CD14-positive monocyte (primary cell): ENCODE results near the gene MPL. TPM values are rescaled to one million over a fixed set of nuclear protein-coding genes. Genes with fewer than 3 reads are reported as not detected.

Source experiments
- DNase-seq, 3 donors: peaks; one replicate each; pipeline ENCODE4 v3.0.0-alpha.2; 2011 to 2022
- H2AFZ ChIP-seq: 2 replicates; pipeline ENCODE4 v1.6.0; 2012; ENCODE audit warnings: mild to moderate bottlenecking, low read depth, low read length, inconsistent platforms; ENCODE audit not compliant: insufficient read depth, poor library complexity, severe bottlenecking
- H3K27ac ChIP-seq, 2 donors: 1 replicate in 1 of 2; 2 replicates in 1 of 2; pipeline ENCODE4 v1.5.1; 2012 to 2013; ENCODE audit warnings: low read length in 2 of 2, control low read depth in 1 of 2, inconsistent platforms in 1 of 2, low read depth in 1 of 2, mild to moderate bottlenecking in 1 of 2
- H3K27me3 ChIP-seq, 2 donors: one replicate each; pipeline versions ENCODE4 v1.6.0 to v1.6.1; 2011 to 2013; ENCODE audit warnings: low read length in 2 of 2; ENCODE audit not compliant: control insufficient read depth in 2 of 2, insufficient read depth in 2 of 2
- H3K36me3 ChIP-seq, 2 donors: replicated peaks in 1 of 2; 1 replicate in 1 of 2; 2 replicates in 1 of 2; pipeline versions ENCODE4 v1.5.1 to v1.6.1; 2012 to 2013; ENCODE audit warnings: low read length in 2 of 2, control low read depth in 1 of 2, inconsistent platforms in 1 of 2, mild to moderate bottlenecking in 1 of 2; ENCODE audit not compliant: insufficient read depth in 2 of 2, control insufficient read depth in 1 of 2
- H3K4me1 ChIP-seq, 2 donors: 1 replicate in 1 of 2; 2 replicates in 1 of 2; pipeline versions ENCODE4 v1.5.1 to v1.6.1; 2012 to 2013; ENCODE audit warnings: low read length in 2 of 2, control low read depth in 1 of 2, inconsistent platforms in 1 of 2, mild to moderate bottlenecking in 1 of 2, moderate library complexity in 1 of 2; ENCODE audit not compliant: insufficient read depth in 2 of 2, control insufficient read depth in 1 of 2
- H3K4me2 ChIP-seq: replicated peaks from 2 replicates; pipeline ENCODE3; 2012; ENCODE audit warnings: low read length, moderate library complexity, mild to moderate bottlenecking; ENCODE audit not compliant: poor library complexity, severe bottlenecking; ENCODE audit errors: extremely low read depth
- H3K4me3 ChIP-seq, 3 experiments: fragments of 200-600 bp in 1 of 3; sonication (generic) in 1 of 3; replicated peaks in 1 of 3; 1 replicate in 2 of 3; 2 replicates in 1 of 3; pipeline ENCODE4 v1.5.1; 2011 to 2013; ENCODE audit warnings: low read length in 3 of 3, mild to moderate bottlenecking in 3 of 3, control low read depth in 2 of 3, low read depth in 2 of 3, inconsistent platforms in 1 of 3, moderate library complexity in 1 of 3
- H3K79me2 ChIP-seq: 2 replicates; pipeline ENCODE4 v1.6.0; 2012; ENCODE audit warnings: mild to moderate bottlenecking, control low read depth, inconsistent platforms, low read length, moderate library complexity; ENCODE audit not compliant: insufficient read depth
- H3K9ac ChIP-seq: 2 replicates; pipeline ENCODE4 v1.6.0; 2017; ENCODE audit warnings: low read length, mild to moderate bottlenecking; ENCODE audit not compliant: insufficient read depth, poor library complexity, severe bottlenecking
- H3K9me3 ChIP-seq, 2 donors: replicated peaks in 1 of 2; 1 replicate in 1 of 2; 2 replicates in 1 of 2; pipeline versions ENCODE4 v1.5.1 to v1.6.1; 2012 to 2013; ENCODE audit warnings: low read length in 2 of 2, control low read depth in 1 of 2; ENCODE audit not compliant: control insufficient read depth in 1 of 2, insufficient read depth in 1 of 2
- H4K20me1 ChIP-seq: 2 replicates; pipeline ENCODE4 v1.6.0; 2012; ENCODE audit warnings: mild to moderate bottlenecking, low read length, control low read depth, moderate library complexity; ENCODE audit not compliant: insufficient read depth
- H3K27ac Mint-ChIP-seq, 7 donors: one replicate each; pipeline ENCODE4 v1.8.0; 2020; ENCODE audit warnings: mild to moderate bottlenecking in 7 of 7, mixed read lengths in 7 of 7, moderate library complexity in 6 of 7, inconsistent platforms in 2 of 7
- H3K27me3 Mint-ChIP-seq, 3 donors: one replicate each; pipeline ENCODE4 v1.8.0; 2021 to 2022; ENCODE audit warnings: low read depth in 3 of 3, mild to moderate bottlenecking in 3 of 3, mixed read lengths in 3 of 3, moderate library complexity in 3 of 3, inconsistent platforms in 1 of 3
- H3K36me3 Mint-ChIP-seq, 2 donors: one replicate each; pipeline ENCODE4 v1.8.0; 2020; ENCODE audit warnings: mixed read lengths in 2 of 2, inconsistent platforms in 1 of 2, mild to moderate bottlenecking in 1 of 2
- H3K4me1 Mint-ChIP-seq: one replicate; pipeline ENCODE4 v1.8.0; 2020; ENCODE audit warnings: mild to moderate bottlenecking, mixed read lengths
- H3K4me3 Mint-ChIP-seq, 2 donors: one replicate each; pipeline ENCODE4 v1.8.0; 2020; ENCODE audit warnings: mild to moderate bottlenecking in 2 of 2, mixed read lengths in 2 of 2, moderate library complexity in 1 of 2
- H3K9me3 Mint-ChIP-seq, 7 donors: one replicate each; pipeline ENCODE4 v1.8.0; 2020 to 2022; ENCODE audit warnings: mixed read lengths in 7 of 7, mild to moderate bottlenecking in 6 of 7, moderate library complexity in 6 of 7, inconsistent platforms in 2 of 7
- WGBS: methylation state at CpG from one replicate; pipeline ENCODE4 v1.1.5; 2013; ENCODE audit warnings: missing lambda C conversion rate; ENCODE audit not compliant: insufficient coverage; 5-methylcytosine and 5-hydroxymethylcytosine counted together
- intact Hi-C, 2 donors: fragments of 100-400 bp; cut with micrococcal nuclease; formaldehyde crosslinking; loops; one replicate each; pipeline versions ENCODE4 v1.15.0 to v1.15.1; 2023
- polyA plus RNA-seq, 3 donors: library from polyadenylated mRNA; depleted of rRNA in 1 of 3; unstranded in 2 of 3; stranded (reverse) in 1 of 3; fragments of 300-500 nt in 2 of 3; fragments of >200 nt in 1 of 3; fragmentation: Illumina TruSeq in 2 of 3; gene quantifications; 1 replicate in 2 of 3; 2 replicates in 1 of 3; pipeline ENCODE4 v1.2.3, GENCODE V29; 2012 to 2021
- TF ChIP-seq, protein P1 (sequence below): fragments of 200-600 bp; IDR thresholded peaks from one replicate; pipeline ENCODE4 v1.8.0; 2022; ENCODE audit warnings: antibody characterized with exemption, mild to moderate bottlenecking

The MPL gene
- polyA plus RNA-seq, 3 donors, result not detected

DNA sequence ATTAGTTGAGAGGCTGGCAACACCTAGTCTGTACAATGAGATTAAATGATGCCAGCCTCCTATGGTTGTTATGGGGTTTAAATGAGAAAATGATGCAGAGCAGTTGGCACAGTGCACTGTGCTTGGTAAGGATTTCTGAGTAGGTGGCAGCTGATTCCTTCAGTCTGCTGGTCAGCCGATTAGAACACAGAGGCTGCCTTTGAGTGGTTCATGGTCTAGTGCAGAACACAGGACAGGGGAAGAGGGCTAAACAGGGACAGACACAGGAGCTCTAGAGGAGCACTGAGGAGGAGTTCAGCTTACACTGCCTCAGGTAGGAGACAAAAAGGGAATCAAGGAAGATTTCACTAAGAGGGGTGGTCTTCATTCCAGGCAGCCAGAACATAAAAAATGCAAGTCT lies 35.4 kb upstream of the MPL start:
- Mint-ChIP-seq H3K4me1 (peaks cover 8% of the 10 kb centered on the region), H3K4me3 (no peak overlapping the region), H3K9me3 (peaks cover 0 to 2% (median 0%) of the 10 kb centered on the region in 7 donors), H3K36me3 (no peaks in the 10 kb centered on the region), H3K27ac (no peak overlapping the region), H3K27me3 (peaks cover 0 to 4% (median 2%) of the 10 kb centered on the region in 3 donors)
- H4K20me1 ChIP-seq, result no peaks in the 10 kb centered on the region
- no peak overlapping the region for H2AFZ ChIP-seq
- intact Hi-C loops, result no loop called here
- H3K27me3 ChIP-seq, result no peaks in the 10 kb centered on the region
- no peak overlapping the region for H3K9ac ChIP-seq
- TF ChIP-seq, protein P1, sequence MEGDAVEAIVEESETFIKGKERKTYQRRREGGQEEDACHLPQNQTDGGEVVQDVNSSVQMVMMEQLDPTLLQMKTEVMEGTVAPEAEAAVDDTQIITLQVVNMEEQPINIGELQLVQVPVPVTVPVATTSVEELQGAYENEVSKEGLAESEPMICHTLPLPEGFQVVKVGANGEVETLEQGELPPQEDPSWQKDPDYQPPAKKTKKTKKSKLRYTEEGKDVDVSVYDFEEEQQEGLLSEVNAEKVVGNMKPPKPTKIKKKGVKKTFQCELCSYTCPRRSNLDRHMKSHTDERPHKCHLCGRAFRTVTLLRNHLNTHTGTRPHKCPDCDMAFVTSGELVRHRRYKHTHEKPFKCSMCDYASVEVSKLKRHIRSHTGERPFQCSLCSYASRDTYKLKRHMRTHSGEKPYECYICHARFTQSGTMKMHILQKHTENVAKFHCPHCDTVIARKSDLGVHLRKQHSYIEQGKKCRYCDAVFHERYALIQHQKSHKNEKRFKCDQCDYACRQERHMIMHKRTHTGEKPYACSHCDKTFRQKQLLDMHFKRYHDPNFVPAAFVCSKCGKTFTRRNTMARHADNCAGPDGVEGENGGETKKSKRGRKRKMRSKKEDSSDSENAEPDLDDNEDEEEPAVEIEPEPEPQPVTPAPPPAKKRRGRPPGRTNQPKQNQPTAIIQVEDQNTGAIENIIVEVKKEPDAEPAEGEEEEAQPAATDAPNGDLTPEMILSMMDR, result no peak
- no peaks in the 10 kb centered on the region for H3K36me3 ChIP-seq
- no peaks in the 10 kb centered on the region for H3K79me2 ChIP-seq
- no peak for DNase-seq
- H3K4me1 ChIP-seq, result peaks cover 0 to 5% of the 10 kb centered on the region in 2 donors
- H3K27ac ChIP-seq, result no peak overlapping the region
- no peak overlapping the region for H3K4me2 ChIP-seq
- 88% methylated on average over 1 of the region's 1 CpG for WGBS
- no peaks in the 10 kb centered on the region for H3K9me3 ChIP-seq
- H3K4me3 ChIP-seq, result no peak overlapping the region

DNA sequence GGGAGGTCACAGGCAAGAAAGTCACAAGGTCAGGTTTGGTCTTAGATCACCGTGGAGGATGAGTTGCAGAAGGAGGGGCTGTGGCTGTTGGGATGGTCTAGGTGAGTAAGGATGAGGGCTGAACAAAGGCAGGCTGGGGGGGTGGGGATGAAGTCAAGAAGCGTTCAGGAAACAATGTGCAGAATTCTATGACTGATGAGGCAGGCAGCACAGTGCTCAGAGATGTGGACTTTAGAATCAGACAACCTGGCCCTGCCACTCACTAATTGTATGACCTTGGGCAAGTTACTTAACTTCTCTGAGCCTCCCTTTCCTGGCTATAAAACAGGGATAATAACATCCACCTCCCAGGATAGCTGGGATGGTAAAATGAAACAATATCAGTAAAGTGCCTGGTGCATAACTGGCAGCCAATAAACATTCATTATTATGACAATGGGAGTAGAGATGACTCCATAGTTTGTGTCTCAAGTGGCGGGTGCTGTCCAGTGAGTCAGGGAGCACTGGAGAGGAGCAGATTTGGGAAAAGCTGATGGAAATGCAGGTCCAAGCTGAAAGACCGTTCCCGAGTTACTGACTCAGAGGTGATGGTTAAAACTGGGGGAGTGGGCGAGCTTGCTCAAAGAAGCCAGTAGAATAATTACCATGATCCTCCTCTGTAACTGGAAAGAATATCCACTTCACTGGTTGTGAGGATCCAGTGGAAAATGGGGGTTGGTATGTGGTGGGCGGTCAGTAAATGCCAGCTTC lies 34.7 kb upstream of the MPL start:
- no peak overlapping the region for H3K27ac Mint-ChIP-seq
- H3K27ac ChIP-seq, result no peak overlapping the region
- H3K27me3 ChIP-seq, result no peaks in the 10 kb centered on the region
- no peak overlapping the region for H3K4me3 ChIP-seq
- H3K27me3 Mint-ChIP-seq, result peaks cover 0 to 4% (median 2%) of the 10 kb centered on the region in 3 donors
- H3K4me1 ChIP-seq, result peaks cover 0 to 5% of the 10 kb centered on the region in 2 donors
- H3K36me3 Mint-ChIP-seq, result no peaks in the 10 kb centered on the region
- 81% methylated on average over 7 of the region's 7 CpGs for WGBS
- H3K9me3 Mint-ChIP-seq, result peaks cover 0 to 2% (median 0%) of the 10 kb centered on the region in 7 donors
- TF ChIP-seq, protein P1, result no peak
- no peak overlapping the region for H3K9ac ChIP-seq
- H3K4me3 Mint-ChIP-seq, result no peak overlapping the region
- H3K79me2 ChIP-seq, result no peaks in the 10 kb centered on the region
- no peaks in the 10 kb centered on the region for H3K36me3 ChIP-seq
- H2AFZ ChIP-seq, result no peak overlapping the region
- no peaks in the 10 kb centered on the region for H3K9me3 ChIP-seq
- DNase-seq, result no peak
- H4K20me1 ChIP-seq, result no peaks in the 10 kb centered on the region
- H3K4me1 Mint-ChIP-seq, result peaks cover 8% of the 10 kb centered on the region
- intact Hi-C loops, result no loop called here
- H3K4me2 ChIP-seq, result no peak overlapping the region
